IMR-90 (cell line): ENCODE data around the gene LARP7. TPM values are rescaled to one million over a fixed set of nuclear protein-coding genes. Genes with fewer than 3 reads are reported as not detected.

Experiments used
- ATAC-seq: fragments of 200-7000 bp; cut with Tn5 transposase; 2 replicates; pipeline ENCODE4 v1.9.1; 2020; ENCODE audit warnings: low read depth, mild to moderate bottlenecking, moderate library complexity
- BruUV-seq: library from RNA; stranded (reverse); fragments of 400-500 nt; replicated peaks from 2 replicates; lab custom pipeline; 2021; lab: Mats Ljungman, UMichigan
- CTCF ChIA-PET: fragments of 300-600 bp; formaldehyde crosslinking; extraction: SDS; loops from one replicate; lab custom pipeline; 2021; ENCODE audit warnings: antibody characterized with exemption; lab: Yijun Ruan, JAX
- POLR2A ChIA-PET: fragments of 300-600 bp; sonication (Branson Sonifier 250); formaldehyde crosslinking; loops from one replicate; lab custom pipeline; 2022; ENCODE audit warnings: antibody characterized with exemption; ENCODE audit not compliant: unreplicated experiment; lab: Charles Lee
- DNase-seq: peaks from one replicate; pipeline ENCODE4 v3.0.0; 2013
- H2AFZ ChIP-seq: replicated peaks from 2 replicates; pipeline ENCODE3; 2013; ENCODE audit warnings: low read length, mild to moderate bottlenecking; ENCODE audit not compliant: poor library complexity
- H2AK5ac ChIP-seq: 2 replicates; pipeline ENCODE4 v1.6.1; 2013; ENCODE audit warnings: low read depth, low read length, inconsistent platforms
- H2AK9ac ChIP-seq: replicated peaks from 2 replicates; pipeline ENCODE3; 2013; ENCODE audit warnings: mild to moderate bottlenecking, low read depth, low read length, moderate library complexity; ENCODE audit not compliant: poor library complexity
- H2BK120ac ChIP-seq: 2 replicates; pipeline ENCODE4 v1.6.1; 2013; ENCODE audit warnings: low read depth, low read length, inconsistent platforms
- H2BK15ac ChIP-seq: 3 replicates; pipeline ENCODE4 v1.6.1; 2013; ENCODE audit warnings: low read depth, low read length, inconsistent platforms
- H2BK20ac ChIP-seq: 2 replicates; pipeline ENCODE4 v1.6.1; 2013; ENCODE audit warnings: low read depth, mild to moderate bottlenecking, inconsistent platforms, low read length, moderate library complexity
- H2BK5ac ChIP-seq: 2 replicates; pipeline ENCODE4 v1.6.1; 2013; ENCODE audit warnings: mild to moderate bottlenecking, low read depth, low read length, inconsistent platforms; ENCODE audit not compliant: poor library complexity, severe bottlenecking
- H3K14ac ChIP-seq: replicated peaks from 2 replicates; pipeline ENCODE4 v1.6.1; 2013; ENCODE audit warnings: low read depth, low read length, inconsistent platforms
- H3K18ac ChIP-seq: 2 replicates; pipeline ENCODE4 v1.6.1; 2013; ENCODE audit warnings: low read depth, low read length, control low read depth
- H3K23ac ChIP-seq: 2 replicates; pipeline ENCODE4 v1.6.1; 2013; ENCODE audit warnings: low read depth, low read length, inconsistent platforms
- H3K27ac ChIP-seq: 2 replicates; pipeline ENCODE4 v1.5.1; 2013; ENCODE audit warnings: mild to moderate bottlenecking, control low read depth, low read length; ENCODE audit not compliant: insufficient read depth
- H3K27me3 ChIP-seq: 2 replicates; pipeline ENCODE4 v1.6.1; 2013; ENCODE audit warnings: low read length; ENCODE audit not compliant: control insufficient read depth, insufficient read depth
- H3K36me3 ChIP-seq: 2 replicates; pipeline ENCODE4 v1.6.1; 2013; ENCODE audit warnings: low read length, mixed read lengths; ENCODE audit not compliant: control insufficient read depth, insufficient read depth
- H3K4ac ChIP-seq: 2 replicates; pipeline ENCODE4 v1.6.1; 2013; ENCODE audit warnings: low read depth, low read length, inconsistent platforms
- H3K4me1 ChIP-seq: 2 replicates; pipeline ENCODE4 v1.6.1; 2013; ENCODE audit warnings: low read length, mixed read lengths; ENCODE audit not compliant: control insufficient read depth, insufficient read depth
- H3K4me2 ChIP-seq: 2 replicates; pipeline ENCODE4 v1.6.1; 2013; ENCODE audit warnings: low read depth, mild to moderate bottlenecking, control low read depth, low read length, moderate library complexity
- H3K4me3 ChIP-seq: 2 replicates; pipeline ENCODE4 v1.5.1; 2013; ENCODE audit warnings: low read depth, mild to moderate bottlenecking, control low read depth, low read length, moderate library complexity; ENCODE audit not compliant: insufficient read depth
- H3K56ac ChIP-seq: 2 replicates; pipeline ENCODE4 v1.6.1; 2013; ENCODE audit warnings: low read length, inconsistent platforms; ENCODE audit not compliant: insufficient read depth; ENCODE audit errors: extremely low read depth
- H3K79me1 ChIP-seq, 2 experiments: 2 replicates each; pipeline ENCODE4 v1.6.1; 2013; ENCODE audit warnings: low read length in 2 of 2, inconsistent platforms in 1 of 2, low read depth in 1 of 2
- H3K9ac ChIP-seq: 2 replicates; pipeline ENCODE4 v1.6.1; 2013; ENCODE audit warnings: low read depth, low read length, control low read depth
- H3K9me1 ChIP-seq: 2 replicates; pipeline ENCODE4 v1.6.1; 2013; ENCODE audit warnings: low read length, inconsistent platforms; ENCODE audit not compliant: insufficient read depth
- H3K9me3 ChIP-seq: 2 replicates; pipeline ENCODE4 v1.6.1; 2013; ENCODE audit warnings: low read length; ENCODE audit not compliant: control insufficient read depth, insufficient read depth
- H4K20me1 ChIP-seq: 2 replicates; pipeline ENCODE4 v1.6.1; 2013; ENCODE audit warnings: low read length, inconsistent platforms; ENCODE audit not compliant: insufficient read depth
- H4K5ac ChIP-seq: 2 replicates; pipeline ENCODE4 v1.6.1; 2013; ENCODE audit warnings: mild to moderate bottlenecking, low read depth, low read length, control low read depth
- H4K8ac ChIP-seq, 2 experiments: 2 replicates each; pipeline ENCODE4 v1.6.1; 2013; ENCODE audit warnings: low read depth in 2 of 2, low read length in 2 of 2, control low read depth in 1 of 2, inconsistent platforms in 1 of 2
- H4K91ac ChIP-seq: 2 replicates; pipeline ENCODE4 v1.6.1; 2013; ENCODE audit warnings: low read depth, low read length, inconsistent platforms; ENCODE audit not compliant: insufficient read depth
- CEBPB ChIP-seq: IDR thresholded peaks from 2 replicates; pipeline ENCODE4 v1.6.1; 2012; ENCODE audit warnings: low read depth, low read length, improper control_type of control experiment
- CHD1 ChIP-seq: IDR thresholded peaks from 2 replicates; pipeline ENCODE4 v1.6.1; 2012; ENCODE audit warnings: low read depth, low read length, improper control_type of control experiment
- CTCF ChIP-seq: conservative IDR thresholded peaks from 2 replicates; pipeline ENCODE4 v1.5.1; 2012; ENCODE audit warnings: mild to moderate bottlenecking, low read depth, low read length, improper control_type of control experiment
- ELK1 ChIP-seq: fragments of 150-350 bp; IDR thresholded peaks from 2 replicates; pipeline ENCODE4 v1.6.1; 2016; ENCODE audit warnings: low read depth, mild to moderate bottlenecking, low read length, moderate library complexity, borderline replicate concordance
- FOS ChIP-seq: fragments of 150-350 bp; IDR thresholded peaks from 2 replicates; pipeline ENCODE4 v1.6.1; 2016; ENCODE audit warnings: low read depth, low read length
- MAZ ChIP-seq: IDR thresholded peaks from 2 replicates; pipeline ENCODE4 v1.6.1; 2012; ENCODE audit warnings: low read depth, mild to moderate bottlenecking, low read length, improper control_type of control experiment, moderate library complexity, borderline replicate concordance
- MXI1 ChIP-seq: IDR thresholded peaks from 2 replicates; pipeline ENCODE4 v1.6.1; 2012; ENCODE audit warnings: low read depth, mild to moderate bottlenecking, low read length, moderate library complexity, borderline replicate concordance
- NFE2L2 ChIP-seq: fragments of 150-350 bp; IDR thresholded peaks from 2 replicates; pipeline ENCODE4 v1.6.1; 2016; ENCODE audit warnings: low read depth, mild to moderate bottlenecking, low read length
- POLR2A ChIP-seq: IDR thresholded peaks from 2 replicates; pipeline ENCODE4 v1.6.1; 2012; ENCODE audit warnings: mild to moderate bottlenecking, low read depth, low read length
- RAD21 ChIP-seq: IDR thresholded peaks from 2 replicates; pipeline ENCODE4 v1.6.1; 2012; ENCODE audit warnings: low read length, improper control_type of control experiment
- RCOR1 ChIP-seq: IDR thresholded peaks from 2 replicates; pipeline ENCODE4 v1.6.1; 2012; ENCODE audit warnings: mild to moderate bottlenecking, low read length, improper control_type of control experiment; ENCODE audit not compliant: insufficient replicate concordance
- RFX5 ChIP-seq: IDR thresholded peaks from 2 replicates; pipeline ENCODE4 v1.8.0; 2012; ENCODE audit warnings: low read depth, mild to moderate bottlenecking, low read length, moderate library complexity
- SMC3 ChIP-seq: fragments of 150-350 bp; IDR thresholded peaks from 2 replicates; pipeline ENCODE4 v1.6.1; 2016; ENCODE audit warnings: low read depth, mild to moderate bottlenecking, antibody characterized with exemption, low read length, moderate library complexity
- USF2 ChIP-seq: fragments of 150-350 bp; IDR thresholded peaks from 2 replicates; pipeline ENCODE4 v1.6.1; 2017; ENCODE audit warnings: mild to moderate bottlenecking, antibody characterized with exemption, low read length, low read depth
- WGBS, 2 experiments: methylation state at CpG; one replicate each; pipeline versions ENCODE4 v1.1.5 to v1.1.7; 2013; ENCODE audit warnings: missing lambda C conversion rate in 2 of 2; ENCODE audit not compliant: insufficient read length in 1 of 2; ENCODE audit errors: extremely low coverage in 2 of 2; 5-methylcytosine and 5-hydroxymethylcytosine counted together
- dilution Hi-C: fragments of 300-500 bp; cut with HindIII; formaldehyde crosslinking; loops from one replicate; pipeline ENCODE4 v1.14.3; 2018; ENCODE audit warnings: low sequenced_read_pairs; ENCODE audit not compliant: unreplicated experiment
- in situ Hi-C: fragments of 300-500 bp; cut with MboI; formaldehyde crosslinking; loops from 3 replicates; pipeline ENCODE4 v1.14.3; 2019; ENCODE audit warnings: low sequenced_read_pairs, inconsistent platforms, mixed read lengths
- intact Hi-C: fragments of 100-400 bp; cut with micrococcal nuclease; formaldehyde crosslinking; loops from 2 replicates; pipeline ENCODE4 v1.10.0; 2022
- polyA plus RNA-seq, 3 experiments: library from polyadenylated mRNA; depleted of rRNA; stranded (reverse); fragments of >200 nt; gene quantifications; 2 replicates each; pipeline ENCODE4 v1.2.3, GENCODE V29; 2012; ENCODE audit warnings: low replicate concordance in 1 of 3
- total RNA-seq: library from RNA; depleted of rRNA; stranded (reverse); fragments of >200 nt; gene quantifications from 2 replicates; pipeline ENCODE4 v1.2.3, GENCODE V29; 2012

LARP7 gene
- total and polyA plus RNA-seq, 2 of the 4 experiments (the other 2 are of a cell fraction) = 5.9 to 15.3 TPM

- 23% methylated on average over 2 of the region's 7 CpGs; no CpG with 5 or more reads in 1 of the 2 experiments for WGBS, 2 experiments
These were observed 67.4 kb downstream of the LARP7 start for GRCh38 chr4:112704322-112704721.

More at GRCh38 chr4:112704322-112704721, 67.4 kb downstream of the LARP7 start:
- no peak overlapping the region for H4K5ac ChIP-seq
- CTCF ChIA-PET = no interaction called here
- no peaks in the 10 kb centered on the region for H3K9me3 ChIP-seq
- H3K4me1 ChIP-seq = no peaks in the 10 kb centered on the region; the same call in 1 of the 2 replicates
- no peak overlapping the region for H3K4me3 ChIP-seq
- BruUV-seq = no TSS peak
- intact Hi-C loops (no loop called here), in situ Hi-C loops (no loop called here), dilution Hi-C loops (no loop called here)
- H3K4ac ChIP-seq = no peak overlapping the region
- H3K4me2 ChIP-seq = no peak overlapping the region
- H3K9ac ChIP-seq = no peak overlapping the region
- H3K79me1 ChIP-seq = no peaks in the 10 kb centered on the region
- no peaks in the 10 kb centered on the region for H3K9me1 ChIP-seq
- POLR2A ChIA-PET = no interaction called here
- no peak overlapping the region for H2BK20ac ChIP-seq
- H3K36me3 ChIP-seq = no peaks in the 10 kb centered on the region
- no peak overlapping the region for H3K18ac ChIP-seq
- H3K23ac ChIP-seq = no peak overlapping the region
- H3K14ac ChIP-seq = no peak overlapping the region
- no peak overlapping the region for H2AK9ac ChIP-seq
- peaks cover 23% of the 10 kb centered on the region for H3K27me3 ChIP-seq
- no peak overlapping the region for H3K27ac ChIP-seq
- H4K8ac ChIP-seq = no peak overlapping the region
- no peak overlapping the region for H2AFZ ChIP-seq
- H4K91ac ChIP-seq = no peak overlapping the region
- H4K20me1 ChIP-seq = no peaks in the 10 kb centered on the region
- no peak overlapping the region for H2AK5ac ChIP-seq
- no peak for DNase-seq
- H2BK120ac ChIP-seq = no peak overlapping the region
- no peak overlapping the region for H3K56ac ChIP-seq
- TF ChIP-seq RFX5 (no peak), NFE2L2 (no peak), CHD1 (no peak), USF2 (no peak), FOS (no peak), ELK1 (no peak), MXI1 (no peak), RCOR1 (no peak), CTCF (no peak), POLR2A (no peak), SMC3 (no peak), RAD21 (no peak), CEBPB (no peak), MAZ (no peak)
- H2BK15ac ChIP-seq = no peak overlapping the region
- ATAC-seq = no peak
- H2BK5ac ChIP-seq = no peak overlapping the region
